IMR-90 (cell line): Measurements from ENCODE around the gene GSTT4. TPM values are rescaled to one million over a fixed set of nuclear protein-coding genes. Genes with fewer than 3 reads are reported as not detected.
"Not testable (repeated sequence)": the region's sequence is repeated elsewhere in the genome, so short reads cannot be mapped to it uniquely, and the experiment has no call there.

Source experiments
- ATAC-seq: fragments of 200-7000 bp; cut with Tn5 transposase; 2 replicates; pipeline ENCODE4 v1.9.1; 2020; ENCODE audit warnings: low read depth, mild to moderate bottlenecking, moderate library complexity
- BruUV-seq: library from RNA; stranded (reverse); fragments of 400-500 nt; replicated peaks from 2 replicates; lab custom pipeline; 2021; lab: Mats Ljungman, UMichigan
- CTCF ChIA-PET: fragments of 300-600 bp; formaldehyde crosslinking; extraction: SDS; loops from one replicate; lab custom pipeline; 2021; ENCODE audit warnings: antibody characterized with exemption; lab: Yijun Ruan, JAX
- POLR2A ChIA-PET: fragments of 300-600 bp; sonication (Branson Sonifier 250); formaldehyde crosslinking; loops from one replicate; lab custom pipeline; 2022; ENCODE audit warnings: antibody characterized with exemption; ENCODE audit not compliant: unreplicated experiment; lab: Charles Lee
- DNase-seq: peaks from one replicate; pipeline ENCODE4 v3.0.0; 2013
- H2AFZ ChIP-seq: replicated peaks from 2 replicates; pipeline ENCODE3; 2013; ENCODE audit warnings: low read length, mild to moderate bottlenecking; ENCODE audit not compliant: poor library complexity
- H2AK5ac ChIP-seq: 2 replicates; pipeline ENCODE4 v1.6.1; 2013; ENCODE audit warnings: low read depth, low read length, inconsistent platforms
- H2AK9ac ChIP-seq: replicated peaks from 2 replicates; pipeline ENCODE3; 2013; ENCODE audit warnings: mild to moderate bottlenecking, low read depth, low read length, moderate library complexity; ENCODE audit not compliant: poor library complexity
- H2BK120ac ChIP-seq: 2 replicates; pipeline ENCODE4 v1.6.1; 2013; ENCODE audit warnings: low read depth, low read length, inconsistent platforms
- H2BK15ac ChIP-seq: 3 replicates; pipeline ENCODE4 v1.6.1; 2013; ENCODE audit warnings: low read depth, low read length, inconsistent platforms
- H2BK20ac ChIP-seq: 2 replicates; pipeline ENCODE4 v1.6.1; 2013; ENCODE audit warnings: low read depth, mild to moderate bottlenecking, inconsistent platforms, low read length, moderate library complexity
- H2BK5ac ChIP-seq: 2 replicates; pipeline ENCODE4 v1.6.1; 2013; ENCODE audit warnings: mild to moderate bottlenecking, low read depth, low read length, inconsistent platforms; ENCODE audit not compliant: poor library complexity, severe bottlenecking
- H3K14ac ChIP-seq: replicated peaks from 2 replicates; pipeline ENCODE4 v1.6.1; 2013; ENCODE audit warnings: low read depth, low read length, inconsistent platforms
- H3K18ac ChIP-seq: 2 replicates; pipeline ENCODE4 v1.6.1; 2013; ENCODE audit warnings: low read depth, low read length, control low read depth
- H3K23ac ChIP-seq: 2 replicates; pipeline ENCODE4 v1.6.1; 2013; ENCODE audit warnings: low read depth, low read length, inconsistent platforms
- H3K27ac ChIP-seq: 2 replicates; pipeline ENCODE4 v1.5.1; 2013; ENCODE audit warnings: mild to moderate bottlenecking, control low read depth, low read length; ENCODE audit not compliant: insufficient read depth
- H3K27me3 ChIP-seq: 2 replicates; pipeline ENCODE4 v1.6.1; 2013; ENCODE audit warnings: low read length; ENCODE audit not compliant: control insufficient read depth, insufficient read depth
- H3K36me3 ChIP-seq: 2 replicates; pipeline ENCODE4 v1.6.1; 2013; ENCODE audit warnings: low read length, mixed read lengths; ENCODE audit not compliant: control insufficient read depth, insufficient read depth
- H3K4ac ChIP-seq: 2 replicates; pipeline ENCODE4 v1.6.1; 2013; ENCODE audit warnings: low read depth, low read length, inconsistent platforms
- H3K4me1 ChIP-seq: 2 replicates; pipeline ENCODE4 v1.6.1; 2013; ENCODE audit warnings: low read length, mixed read lengths; ENCODE audit not compliant: control insufficient read depth, insufficient read depth
- H3K4me2 ChIP-seq: 2 replicates; pipeline ENCODE4 v1.6.1; 2013; ENCODE audit warnings: low read depth, mild to moderate bottlenecking, control low read depth, low read length, moderate library complexity
- H3K4me3 ChIP-seq: 2 replicates; pipeline ENCODE4 v1.5.1; 2013; ENCODE audit warnings: low read depth, mild to moderate bottlenecking, control low read depth, low read length, moderate library complexity; ENCODE audit not compliant: insufficient read depth
- H3K56ac ChIP-seq: 2 replicates; pipeline ENCODE4 v1.6.1; 2013; ENCODE audit warnings: low read length, inconsistent platforms; ENCODE audit not compliant: insufficient read depth; ENCODE audit errors: extremely low read depth
- H3K79me1 ChIP-seq, 2 experiments: 2 replicates each; pipeline ENCODE4 v1.6.1; 2013; ENCODE audit warnings: low read length in 2 of 2, inconsistent platforms in 1 of 2, low read depth in 1 of 2
- H3K9ac ChIP-seq: 2 replicates; pipeline ENCODE4 v1.6.1; 2013; ENCODE audit warnings: low read depth, low read length, control low read depth
- H3K9me1 ChIP-seq: 2 replicates; pipeline ENCODE4 v1.6.1; 2013; ENCODE audit warnings: low read length, inconsistent platforms; ENCODE audit not compliant: insufficient read depth
- H3K9me3 ChIP-seq: 2 replicates; pipeline ENCODE4 v1.6.1; 2013; ENCODE audit warnings: low read length; ENCODE audit not compliant: control insufficient read depth, insufficient read depth
- H4K20me1 ChIP-seq: 2 replicates; pipeline ENCODE4 v1.6.1; 2013; ENCODE audit warnings: low read length, inconsistent platforms; ENCODE audit not compliant: insufficient read depth
- H4K5ac ChIP-seq: 2 replicates; pipeline ENCODE4 v1.6.1; 2013; ENCODE audit warnings: mild to moderate bottlenecking, low read depth, low read length, control low read depth
- H4K8ac ChIP-seq, 2 experiments: 2 replicates each; pipeline ENCODE4 v1.6.1; 2013; ENCODE audit warnings: low read depth in 2 of 2, low read length in 2 of 2, control low read depth in 1 of 2, inconsistent platforms in 1 of 2
- H4K91ac ChIP-seq: 2 replicates; pipeline ENCODE4 v1.6.1; 2013; ENCODE audit warnings: low read depth, low read length, inconsistent platforms; ENCODE audit not compliant: insufficient read depth
- WGBS, 2 experiments: methylation state at CpG; one replicate each; pipeline versions ENCODE4 v1.1.5 to v1.1.7; 2013; ENCODE audit warnings: missing lambda C conversion rate in 2 of 2; ENCODE audit not compliant: insufficient read length in 1 of 2; ENCODE audit errors: extremely low coverage in 2 of 2; 5-methylcytosine and 5-hydroxymethylcytosine counted together
- dilution Hi-C: fragments of 300-500 bp; cut with HindIII; formaldehyde crosslinking; loops from one replicate; pipeline ENCODE4 v1.14.3; 2018; ENCODE audit warnings: low sequenced_read_pairs; ENCODE audit not compliant: unreplicated experiment
- in situ Hi-C: fragments of 300-500 bp; cut with MboI; formaldehyde crosslinking; loops from 3 replicates; pipeline ENCODE4 v1.14.3; 2019; ENCODE audit warnings: low sequenced_read_pairs, inconsistent platforms, mixed read lengths
- intact Hi-C: fragments of 100-400 bp; cut with micrococcal nuclease; formaldehyde crosslinking; loops from 2 replicates; pipeline ENCODE4 v1.10.0; 2022
- polyA plus RNA-seq, 3 experiments: library from polyadenylated mRNA; depleted of rRNA; stranded (reverse); fragments of >200 nt; gene quantifications; 2 replicates each; pipeline ENCODE4 v1.2.3, GENCODE V29; 2012; ENCODE audit warnings: low replicate concordance in 1 of 3
- total RNA-seq: library from RNA; depleted of rRNA; stranded (reverse); fragments of >200 nt; gene quantifications from 2 replicates; pipeline ENCODE4 v1.2.3, GENCODE V29; 2012

The GSTT4 gene
- total and polyA plus RNA-seq, 2 of the 4 experiments (the other 2 are of a cell fraction) = not detected

DNA sequence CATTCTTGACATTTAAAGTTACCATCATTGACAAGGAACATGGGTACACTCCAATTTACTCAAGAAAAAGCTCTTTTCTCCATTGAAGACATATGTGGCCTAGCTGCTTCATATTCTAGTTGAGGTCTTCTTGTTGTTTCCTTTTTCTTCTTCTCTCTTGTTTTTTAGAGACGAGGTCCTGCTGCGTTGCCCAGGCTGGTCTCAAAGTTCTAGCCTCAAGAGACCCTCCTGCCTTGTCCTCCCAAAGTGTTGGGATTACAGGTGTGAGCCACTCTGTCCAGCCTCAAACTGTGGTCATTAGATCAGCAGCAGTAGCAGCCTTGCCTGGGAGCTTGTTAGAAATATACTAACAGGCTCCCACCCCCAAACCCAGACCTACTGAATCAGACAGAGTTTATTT is 12.2 kb downstream of the GSTT4 start:
- H3K27ac ChIP-seq, H3K4me1 ChIP-seq, H2AK5ac ChIP-seq, H3K23ac ChIP-seq, H2BK120ac ChIP-seq, H3K9me3 ChIP-seq, H3K79me1 ChIP-seq, H3K9ac ChIP-seq, H3K18ac ChIP-seq, H3K4ac ChIP-seq, H3K14ac ChIP-seq, H2AK9ac ChIP-seq, H3K9me1 ChIP-seq, dilution Hi-C loops, H3K4me2 ChIP-seq, in situ Hi-C loops, intact Hi-C loops, H3K56ac ChIP-seq, H3K36me3 ChIP-seq, H4K8ac ChIP-seq, ATAC-seq, H2BK5ac ChIP-seq, H2BK15ac ChIP-seq, H4K91ac ChIP-seq, H3K4me3 ChIP-seq, H3K27me3 ChIP-seq, H2AFZ ChIP-seq, POLR2A ChIA-PET, DNase-seq, H2BK20ac ChIP-seq, H4K20me1 ChIP-seq, BruUV-seq, H4K5ac ChIP-seq: not testable (repeated sequence)
- CTCF ChIA-PET = interaction anchor here (0.5 kb wide), 1 partner anchor 365 kb away, joined by 3 read pairs; no protein-coding TSS in a partner anchor
- WGBS, 2 experiments = no CpG with 5 or more reads among the region's 2 CpGs
